Suprapubic skin (tissue), 4 donors: ENCODE measurements around the gene RIMBP2. TPM values are rescaled to one million over a fixed set of nuclear protein-coding genes. Genes with fewer than 3 reads are reported as not detected.

Experiments used
- DNase-seq, 2 donors: peaks; one replicate each; pipeline ENCODE4 v3.0.0-alpha.2; 2019; ENCODE audit warnings: low spot score in 2 of 2
- H3K27ac ChIP-seq: fragments of 200-600 bp; sonication (generic); one replicate; pipeline ENCODE4 v1.5.1; 2019
- H3K27me3 ChIP-seq: fragments of 200-600 bp; sonication (generic); one replicate; pipeline ENCODE4 v1.5.1; 2019
- H3K36me3 ChIP-seq: fragments of 200-600 bp; sonication (generic); one replicate; pipeline ENCODE4 v1.5.1; 2019
- H3K4me1 ChIP-seq: fragments of 200-600 bp; sonication (generic); one replicate; pipeline ENCODE4 v1.5.1; 2019
- H3K4me3 ChIP-seq: fragments of 200-600 bp; sonication (generic); one replicate; pipeline ENCODE4 v1.5.1; 2019; ENCODE audit warnings: mild to moderate bottlenecking
- H3K9me3 ChIP-seq: fragments of 200-600 bp; sonication (generic); one replicate; pipeline ENCODE4 v1.5.1; 2019
- CTCF ChIP-seq, 2 donors: fragments of 200-600 bp in 1 of 2; fragments of 450-650 bp in 1 of 2; sonication (generic) in 1 of 2; IDR thresholded peaks; one replicate each; pipeline ENCODE4 v1.5.1; 2016 to 2019; ENCODE audit warnings: antibody characterized with exemption in 2 of 2, mild to moderate bottlenecking in 1 of 2, moderate library complexity in 1 of 2
- EP300 ChIP-seq: sonication (generic); formaldehyde crosslinking; IDR thresholded peaks from one replicate; pipeline ENCODE4 v1.6.1; 2017; ENCODE audit warnings: antibody characterized with exemption
- POLR2A ChIP-seq, 2 donors: fragments of 450-650 bp; IDR thresholded peaks; one replicate each; pipeline ENCODE4 v1.6.1; 2017; ENCODE audit warnings: antibody characterized with exemption in 2 of 2, mild to moderate bottlenecking in 2 of 2, moderate library complexity in 2 of 2
- POLR2AphosphoS5 ChIP-seq, 3 donors: sonication (generic); formaldehyde crosslinking; IDR thresholded peaks; one replicate each; pipeline ENCODE4 v1.6.1; 2017; ENCODE audit warnings: antibody characterized with exemption in 3 of 3
- WGBS: methylation state at CpG from one replicate; pipeline ENCODE4 v1.1.5; 2018; 5-methylcytosine and 5-hydroxymethylcytosine counted together
- total RNA-seq, 4 donors: library from RNA; depleted of rRNA; stranded (reverse); fragments of >200 nt; gene quantifications; one replicate each; pipeline ENCODE4 v1.1.0, GENCODE V29; 2016

The RIMBP2 gene
- total RNA-seq, 4 donors from 2014 or later, result 2.1 to 21.8 (median 3.0) TPM

DNA sequence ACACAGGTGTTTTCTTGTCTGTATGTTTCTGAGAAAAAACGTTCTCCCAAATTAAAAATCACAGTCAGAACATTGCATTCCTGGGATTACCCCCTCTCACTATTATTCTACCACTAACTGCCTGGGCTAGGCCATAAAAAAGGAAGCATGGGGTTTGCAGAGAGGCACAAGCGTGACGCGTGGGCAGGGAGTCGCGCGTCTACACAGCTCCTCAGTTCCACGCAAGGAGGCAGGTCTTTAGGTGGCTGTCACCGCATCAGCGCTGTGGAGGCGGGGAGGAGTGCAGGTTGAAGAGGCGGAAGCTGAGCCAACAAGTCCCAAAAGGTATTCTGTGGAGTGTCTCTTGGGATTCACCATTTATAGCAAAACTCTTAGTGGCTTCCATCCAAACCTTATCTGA is 109.9 kb downstream of the RIMBP2 start:
- no peak for TF ChIP-seq POLR2AphosphoS5 (IDR thresholded peaks at IDR 0.05)
- TF ChIP-seq EP300, result no peak
- TF ChIP-seq POLR2A (IDR thresholded peaks at IDR 0.05), result no peak
- TF ChIP-seq CTCF (IDR thresholded peaks at IDR 0.05), result no peak
- Histone ChIP-seq H3K27ac (no peak overlapping the region), H3K9me3 (no peaks in the 10 kb centered on the region), H3K36me3 (no peaks in the 10 kb centered on the region), H3K4me1 (no peaks in the 10 kb centered on the region), H3K4me3 (no peak overlapping the region), H3K27me3 (no peaks in the 10 kb centered on the region)
- WGBS, result 90% methylated on average over 12 of the region's 12 CpGs
- no peak for DNase-seq

DNA sequence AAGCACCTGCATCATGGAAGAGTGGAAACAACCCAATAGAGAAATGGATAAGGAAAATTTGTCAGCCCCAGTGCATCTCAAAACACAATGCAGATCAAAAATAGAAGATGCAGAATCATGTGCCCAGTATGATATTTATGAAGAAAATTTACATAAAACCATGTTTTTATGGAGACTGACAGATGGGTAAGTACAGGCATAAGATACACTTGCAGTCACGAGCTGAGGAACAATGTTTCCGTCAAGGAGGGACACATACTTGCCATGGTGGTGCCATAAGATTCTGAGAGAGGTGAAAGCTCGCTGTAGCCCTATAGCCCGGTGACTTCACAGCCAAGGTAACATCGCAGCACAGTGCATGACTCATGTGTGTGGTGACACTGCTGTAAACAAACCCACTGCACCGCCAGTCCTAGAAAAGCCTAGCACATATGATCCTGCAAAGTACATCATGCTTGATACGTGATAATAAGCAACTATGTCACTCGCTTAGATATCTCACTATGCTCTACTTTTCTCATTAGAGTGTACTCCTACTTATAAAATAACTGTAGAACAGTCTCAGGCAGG is 112.6 kb downstream of the RIMBP2 start:
- no peaks in the 10 kb centered on the region for H3K4me1 ChIP-seq
- 77% methylated on average over 8 of the region's 8 CpGs for WGBS
- no peak overlapping the region for H3K4me3 ChIP-seq
- no peaks in the 10 kb centered on the region for H3K36me3 ChIP-seq
- H3K9me3 ChIP-seq, result no peaks in the 10 kb centered on the region
- H3K27ac ChIP-seq, result no peak overlapping the region
- no peaks in the 10 kb centered on the region for H3K27me3 ChIP-seq
- TF ChIP-seq POLR2AphosphoS5 (IDR thresholded peaks at IDR 0.05), result no peak
- no peak for TF ChIP-seq POLR2A (IDR thresholded peaks at IDR 0.05)
- TF ChIP-seq EP300, result no peak
- TF ChIP-seq CTCF (IDR thresholded peaks at IDR 0.05), result no peak
- peak in 1 of 2 donors; percentile 16 for DNase-seq

- no peaks in the 10 kb centered on the region for H3K27me3 ChIP-seq
- H3K9me3 ChIP-seq, result peaks cover 5% of the 10 kb centered on the region
- H3K27ac ChIP-seq, result no peak overlapping the region
- no peak for TF ChIP-seq CTCF (IDR thresholded peaks at IDR 0.05)
- TF ChIP-seq EP300, result no peak
- TF ChIP-seq POLR2AphosphoS5 (IDR thresholded peaks at IDR 0.05), result no peak
- TF ChIP-seq POLR2A (IDR thresholded peaks at IDR 0.05), result no peak
- no peaks in the 10 kb centered on the region for H3K36me3 ChIP-seq
- H3K4me3 ChIP-seq, result no peak overlapping the region
- no peaks in the 10 kb centered on the region for H3K4me1 ChIP-seq
- peak in 1 of 2 donors; percentile 70 for DNase-seq
- WGBS, result 95% methylated on average over 8 of the region's 8 CpGs
Observed at GRCh38 chr12:130602251-130602650, 113.8 kb downstream of the RIMBP2 start.

DNA sequence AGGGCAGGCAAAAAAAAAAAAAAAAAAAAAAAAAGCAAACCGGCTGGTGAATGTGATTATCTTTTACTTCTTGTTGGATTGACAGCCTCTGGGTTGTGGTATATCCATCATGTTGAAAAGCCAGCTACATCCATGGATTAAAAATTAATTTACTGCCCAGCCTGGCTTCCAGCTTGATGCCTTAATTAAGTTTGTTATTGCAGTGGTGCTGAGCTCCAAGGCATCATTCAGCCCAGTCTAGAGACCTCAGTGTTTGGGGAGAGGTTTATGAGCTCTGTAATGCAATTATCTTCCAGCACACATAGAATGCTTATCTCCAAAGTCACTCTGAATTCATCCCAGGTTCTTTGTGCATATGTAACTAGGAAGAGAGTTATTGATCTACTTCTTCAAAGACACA is 114.8 kb downstream of the RIMBP2 start:
- no peak for DNase-seq
- TF ChIP-seq POLR2A (IDR thresholded peaks at IDR 0.05) (no peak), CTCF (IDR thresholded peaks at IDR 0.05) (no peak), EP300 (no peak), POLR2AphosphoS5 (IDR thresholded peaks at IDR 0.05) (no peak)
- no peaks in the 10 kb centered on the region for H3K4me1 ChIP-seq
- 83% methylated on average over 1 of the region's 1 CpG for WGBS
- H3K9me3 ChIP-seq, result peaks cover 6% of the 10 kb centered on the region
- H3K36me3 ChIP-seq, result no peaks in the 10 kb centered on the region
- no peaks in the 10 kb centered on the region for H3K27me3 ChIP-seq
- no peak overlapping the region for H3K4me3 ChIP-seq
- no peak overlapping the region for H3K27ac ChIP-seq

GRCh38 chr12:130596241-130596640 is 119.9 kb downstream of the RIMBP2 start:
- H3K4me1 ChIP-seq, result no peaks in the 10 kb centered on the region
- H3K27ac ChIP-seq, result no peak overlapping the region
- DNase-seq, result no peak
- H3K9me3 ChIP-seq, result peaks cover 6% of the 10 kb centered on the region
- no peak overlapping the region for H3K4me3 ChIP-seq
- no peaks in the 10 kb centered on the region for H3K36me3 ChIP-seq
- TF ChIP-seq EP300 (no peak), CTCF (IDR thresholded peaks at IDR 0.05) (no peak), POLR2A (IDR thresholded peaks at IDR 0.05) (no peak), POLR2AphosphoS5 (IDR thresholded peaks at IDR 0.05) (no peak)
- 90% methylated on average over 8 of the region's 9 CpGs for WGBS
- H3K27me3 ChIP-seq, result no peaks in the 10 kb centered on the region
